ENCODE results near the gene PLIN5. TPM values are rescaled to one million over a fixed set of nuclear protein-coding genes. Genes with fewer than 3 reads are reported as not detected.

PLIN5 gene
- total RNA-seq, 2 experiments from 2014 or later: not detected

- no peaks in the 10 kb centered on the region for H3K27me3 Mint-ChIP-seq
Observed at GRCh38 chr19:4491446-4491845, 43.6 kb downstream of the PLIN5 start.

GRCh38 chr19:4488496-4488895 lies 46.5 kb downstream of the PLIN5 start:
- H3K27ac Mint-ChIP-seq: no peak overlapping the region
- peaks cover 3% of the 10 kb centered on the region for H3K4me1 Mint-ChIP-seq
- ChIA-PET CTCF (no interaction called here), POLR2A (no interaction called here)
- no peak overlapping the region for H3K4me3 Mint-ChIP-seq
- no peaks in the 10 kb centered on the region for H3K27me3 Mint-ChIP-seq
- H3K9me3 Mint-ChIP-seq: no peaks in the 10 kb centered on the region
- no peak for DNase-seq
- peaks cover 18% of the 10 kb centered on the region for H3K36me3 Mint-ChIP-seq (ENCODE audit: low read depth)

More at GRCh38 chr19:4491446-4491845, 43.6 kb downstream of the PLIN5 start:
- no peak overlapping the region for H3K4me3 Mint-ChIP-seq
- no peaks in the 10 kb centered on the region for H3K9me3 Mint-ChIP-seq
- DNase-seq: no peak
- ChIA-PET POLR2A (no interaction called here), CTCF (interaction anchor here (0.6 kb wide), 1 partner anchor 49 kb away, joined by 3 read pairs; the partner anchor contains the start of gene LRG1)
- H3K4me1 Mint-ChIP-seq: no peaks in the 10 kb centered on the region
- H3K36me3 Mint-ChIP-seq (ENCODE audit: low read depth): peaks cover 15% of the 10 kb centered on the region
- H3K27ac Mint-ChIP-seq: no peak overlapping the region

- DNase-seq: no peak
- Mint-ChIP-seq H3K36me3 (ENCODE audit: low read depth) (peaks cover 18% of the 10 kb centered on the region), H3K4me1 (peaks cover 3% of the 10 kb centered on the region), H3K9me3 (no peaks in the 10 kb centered on the region), H3K4me3 (no peak overlapping the region), H3K27ac (no peak overlapping the region), H3K27me3 (no peaks in the 10 kb centered on the region)
- ChIA-PET POLR2A (no interaction called here), CTCF (no interaction called here)
Observed at GRCh38 chr19:4487572-4487971, 47.5 kb downstream of the PLIN5 start.

- H3K36me3 Mint-ChIP-seq (ENCODE audit: low read depth): peaks cover 5% of the 10 kb centered on the region
- H3K4me1 Mint-ChIP-seq: peaks cover 3% of the 10 kb centered on the region
- ChIA-PET POLR2A (no interaction called here), CTCF (interaction anchor here (1.2 kb wide), 1 partner anchor 136 kb away, joined by 3 read pairs; no protein-coding TSS in a partner anchor)
- no peak for DNase-seq
- no peaks in the 10 kb centered on the region for H3K9me3 Mint-ChIP-seq
- H3K27ac Mint-ChIP-seq: no peak overlapping the region
- no peak overlapping the region for H3K4me3 Mint-ChIP-seq
- no peaks in the 10 kb centered on the region for H3K27me3 Mint-ChIP-seq
Observed at GRCh38 chr19:4483385-4483784, 51.6 kb downstream of the PLIN5 start.

- CTCF ChIA-PET: interaction anchor here (0.8 to 1.2 kb wide), 2 partner anchors 42 to 113 kb away, joined by 3 read pairs; no protein-coding TSS in a partner anchor
- no peak for DNase-seq
- POLR2A ChIA-PET: no interaction called here
- Mint-ChIP-seq H3K4me3 (no peak overlapping the region), H3K27me3 (no peaks in the 10 kb centered on the region), H3K27ac (no peak overlapping the region), H3K9me3 (no peaks in the 10 kb centered on the region), H3K36me3 (ENCODE audit: low read depth) (peaks cover 7% of the 10 kb centered on the region), H3K4me1 (peaks cover 3% of the 10 kb centered on the region)
Observed at GRCh38 chr19:4482721-4483364, 52.2 kb downstream of the PLIN5 start.

- DNase-seq: no peak
- Mint-ChIP-seq H3K4me3 (no peak overlapping the region), H3K27me3 (no peaks in the 10 kb centered on the region), H3K4me1 (peaks cover 17% of the 10 kb centered on the region), H3K36me3 (ENCODE audit: low read depth) (peaks cover 12% of the 10 kb centered on the region), H3K9me3 (no peaks in the 10 kb centered on the region), H3K27ac (no peak overlapping the region)
- ChIA-PET POLR2A (no interaction called here), CTCF (interaction anchor here (0.8 kb wide), 1 partner anchor 58 kb away, joined by 3 read pairs; the partner anchor contains the start of gene PLIN5)
Observed at GRCh38 chr19:4477034-4477801, 57.8 kb downstream of the PLIN5 start.

- POLR2A ChIA-PET: interaction anchor here (0.7 kb wide), 1 partner anchor 39 kb away, joined by 10 read pairs; no protein-coding TSS in a partner anchor
- CTCF ChIA-PET: interaction anchor here (0.6 to 1.4 kb wide), 5 partner anchors 10 to 193 kb away, joined by 3 to 5 read pairs (median 3); partner anchors contain the start of gene SH3GL1
- Mint-ChIP-seq H3K27ac (peak overlapping the region; percentile 80), H3K4me3 (peak overlapping the region; percentile 75), H3K9me3 (no peaks in the 10 kb centered on the region), H3K36me3 (ENCODE audit: low read depth) (peaks cover 12% of the 10 kb centered on the region), H3K4me1 (peaks cover 23% of the 10 kb centered on the region), H3K27me3 (no peaks in the 10 kb centered on the region)
- DNase-seq: peak; percentile 49
Observed at GRCh38 chr19:4474514-4475022, 60.5 kb downstream of the PLIN5 start.

- H3K4me1 Mint-ChIP-seq: peaks cover 23% of the 10 kb centered on the region
- peaks cover 12% of the 10 kb centered on the region for H3K36me3 Mint-ChIP-seq (ENCODE audit: low read depth)
- peak overlapping the region; percentile 75 for H3K4me3 Mint-ChIP-seq
- no peaks in the 10 kb centered on the region for H3K9me3 Mint-ChIP-seq
- peak overlapping the region; percentile 80 for H3K27ac Mint-ChIP-seq
- no peak for DNase-seq
- no peaks in the 10 kb centered on the region for H3K27me3 Mint-ChIP-seq
- CTCF ChIA-PET: interaction anchor here (0.6 to 1.4 kb wide), 4 partner anchors 11 to 193 kb away, joined by 3 to 5 read pairs (median 4); partner anchors contain the start of gene SH3GL1
- POLR2A ChIA-PET: no interaction called here
Observed at GRCh38 chr19:4473763-4474513, 61.1 kb downstream of the PLIN5 start.

- H3K27me3 Mint-ChIP-seq: no peaks in the 10 kb centered on the region
- peak overlapping the region; percentile 80 for H3K27ac Mint-ChIP-seq
- no peaks in the 10 kb centered on the region for H3K9me3 Mint-ChIP-seq
- CTCF ChIA-PET: no interaction called here
- DNase-seq: no peak
- H3K36me3 Mint-ChIP-seq (ENCODE audit: low read depth): peaks cover 10% of the 10 kb centered on the region
- POLR2A ChIA-PET: interaction anchor here (0.6 kb wide), 1 partner anchor 23 kb away, joined by 3 read pairs; no protein-coding TSS in a partner anchor
- H3K4me3 Mint-ChIP-seq: peak overlapping the region; percentile 75
- H3K4me1 Mint-ChIP-seq: peaks cover 23% of the 10 kb centered on the region
Observed at GRCh38 chr19:4473011-4473762, 61.8 kb downstream of the PLIN5 start.

Other genes starting within 250 kb of the PLIN5 start
- gene TMIGD2, start 232.8 kb downstream of the PLIN5 start, total RNA-seq: 10 to 100 TPM; 45.4 to 48.7 TPM
- 10 to 100 TPM; 12.7 to 17.2 TPM for gene FSD1, start 230.6 kb downstream of the PLIN5 start, total RNA-seq
- 10 to 100 TPM; 10.4 to 11.9 TPM for gene STAP2, start 196.4 kb downstream of the PLIN5 start, total RNA-seq
- 10 to 100 TPM; 21.2 to 28.1 TPM for gene MPND, start 191.7 kb downstream of the PLIN5 start, total RNA-seq
- 10 to 100 TPM; 67.7 to 68.2 TPM for gene SH3GL1, start 134.7 kb downstream of the PLIN5 start, total RNA-seq
- 10 to 100 TPM; 77.1 to 83.7 TPM for gene CHAF1A, start 132.6 kb downstream of the PLIN5 start, total RNA-seq
- 10 to 100 TPM; 36.2 to 44.6 TPM for gene UBXN6, start 77.4 kb downstream of the PLIN5 start, total RNA-seq
- 10 to 100 TPM; 58.3 to 62.1 TPM for gene HDGFL2, start 62.9 kb downstream of the PLIN5 start, total RNA-seq
- not detected for gene PLIN4, start 16.7 kb downstream of the PLIN5 start, total RNA-seq
- under 1 TPM in 1 of 2 experiments, not detected in 1; 0.07 TPM for gene LRG1, start 4.8 kb upstream of the PLIN5 start, total RNA-seq
- gene SEMA6B, start 24.5 kb upstream of the PLIN5 start, total RNA-seq: not detected
- 10 to 100 TPM; 19.6 to 21.9 TPM for gene TNFAIP8L1, start 104.3 kb upstream of the PLIN5 start, total RNA-seq
- gene MYDGF, start 135.1 kb upstream of the PLIN5 start, total RNA-seq: 10 to 100 TPM; 36.2 to 45.3 TPM
- 10 to 100 TPM; 70.5 to 79.3 TPM for gene DPP9, start 188.6 kb upstream of the PLIN5 start, total RNA-seq